IPS-20b (cell line): ENCODE measurements around the gene GAGE2A.

Source experiments
- H3K27ac ChIP-seq: one replicate; pipeline ENCODE4 v1.5.1; 2013; ENCODE audit warnings: low read length
- H3K27me3 ChIP-seq: 2 replicates; pipeline ENCODE4 v1.6.1; 2013; ENCODE audit warnings: mild to moderate bottlenecking, low read length, inconsistent platforms; ENCODE audit not compliant: insufficient read depth
- H3K36me3 ChIP-seq: 2 replicates; pipeline ENCODE4 v1.6.1; 2013; ENCODE audit warnings: low read depth, mild to moderate bottlenecking, inconsistent platforms, low read length, moderate library complexity; ENCODE audit not compliant: insufficient read depth
- H3K4me1 ChIP-seq: 2 replicates; pipeline ENCODE4 v1.6.1; 2013; ENCODE audit warnings: mild to moderate bottlenecking, control low read depth, inconsistent platforms, low read length, moderate library complexity; ENCODE audit not compliant: insufficient read depth
- H3K4me3 ChIP-seq: 2 replicates; pipeline ENCODE4 v1.5.1; 2013; ENCODE audit warnings: mild to moderate bottlenecking, low read length, inconsistent platforms
- H3K9ac ChIP-seq: 2 replicates; pipeline ENCODE4 v1.6.1; 2013; ENCODE audit warnings: low read depth, mild to moderate bottlenecking, inconsistent platforms, low read length, moderate library complexity
- H3K9me3 ChIP-seq: 2 replicates; pipeline ENCODE4 v1.6.1; 2013; ENCODE audit warnings: mild to moderate bottlenecking, low read depth, low read length, inconsistent platforms; ENCODE audit not compliant: insufficient read depth

Gene GAGE2A

GRCh38 chrX:49618574-49618973, 29.3 kb downstream of the GAGE2A start:
- Histone ChIP-seq H3K27me3 (no peaks in the 10 kb centered on the region), H3K9ac (no peak overlapping the region), H3K36me3 (no peaks in the 10 kb centered on the region), H3K27ac (no peak overlapping the region), H3K4me3 (no peak overlapping the region), H3K4me1 (no peaks in the 10 kb centered on the region), H3K9me3 (no peaks in the 10 kb centered on the region)

DNA sequence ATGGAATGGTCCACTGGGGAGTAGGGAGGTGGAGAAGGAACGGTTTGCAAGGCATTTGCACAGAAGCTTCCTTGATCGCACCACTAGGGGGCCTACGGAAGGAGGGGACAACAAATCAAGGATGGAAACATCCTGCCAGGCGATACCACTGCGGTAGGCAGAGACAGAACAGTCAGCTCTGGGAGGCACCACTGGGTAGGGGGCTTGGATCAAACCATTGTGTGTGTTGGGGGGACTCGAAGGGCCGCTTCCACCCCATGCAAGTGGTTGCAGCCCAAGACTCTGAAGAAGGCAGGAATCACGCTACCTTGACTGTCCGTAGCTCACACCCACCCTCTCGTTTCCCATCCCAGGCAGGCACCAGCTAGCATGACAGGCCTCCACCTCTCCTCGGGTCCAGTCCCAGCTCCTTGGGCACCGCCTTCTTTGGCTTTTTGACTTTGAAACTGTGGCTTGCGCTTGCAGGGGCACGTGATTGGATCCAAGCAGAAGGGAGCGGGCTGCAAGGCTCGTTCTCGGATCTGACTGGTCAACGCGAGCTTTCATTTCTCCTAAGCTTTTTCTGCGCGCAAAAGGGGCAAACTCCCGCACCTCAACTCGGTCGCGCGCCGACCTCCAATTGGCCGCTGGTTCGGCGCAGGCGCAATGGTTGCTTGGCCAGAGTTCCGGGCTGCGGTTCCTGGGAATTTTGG, 37.9 kb downstream of the GAGE2A start:
- H3K4me1 ChIP-seq, result no peaks in the 10 kb centered on the region
- H3K27ac ChIP-seq, result no peak overlapping the region
- H3K4me3 ChIP-seq, result no peak overlapping the region
- no peaks in the 10 kb centered on the region for H3K36me3 ChIP-seq
- no peaks in the 10 kb centered on the region for H3K27me3 ChIP-seq
- no peak overlapping the region for H3K9ac ChIP-seq
- peaks cover 9% of the 10 kb centered on the region; the same call in 1 of the 2 replicates for H3K9me3 ChIP-seq

GRCh38 chrX:49644991-49645637, 55.8 kb downstream of the GAGE2A start:
- H3K4me1 ChIP-seq, result no peaks in the 10 kb centered on the region
- no peaks in the 10 kb centered on the region for H3K9me3 ChIP-seq
- no peak overlapping the region for H3K4me3 ChIP-seq
- no peak overlapping the region for H3K27ac ChIP-seq
- H3K36me3 ChIP-seq, result no peaks in the 10 kb centered on the region
- H3K9ac ChIP-seq, result no peak overlapping the region
- no peaks in the 10 kb centered on the region for H3K27me3 ChIP-seq
